ENCODE results near the gene ZBTB7C. TPM values are rescaled to one million over a fixed set of nuclear protein-coding genes. Genes with fewer than 3 reads are reported as not detected.

The ZBTB7C gene
- total and polyA plus RNA-seq, 10 of the 15 experiments (the other 5 are each of a cell fraction or from before 2014, with no cell fraction given), result under 0.01 to 0.08 (median 0.01) TPM; not detected in 7

- POLR2A ChIA-PET, result no interaction called here
- Histone ChIP-seq H3K79me2 (ENCODE audit: control insufficient read depth, insufficient read depth, low read length) (no peaks in the 10 kb centered on the region), H3K4me3 (no peak overlapping the region), H3K27me3 (replicated peaks in 1 of 2; ENCODE audit: control insufficient read depth in 2 of 2, insufficient read depth in 2 of 2, low read length in 1 of 2) (peaks cover 4 to 9% of the 10 kb centered on the region in 2 experiments), H3K4me1 (ENCODE audit: control insufficient read depth, insufficient read depth, low read length) (no peaks in the 10 kb centered on the region), H3K27ac (ENCODE audit: control insufficient read depth, insufficient read depth) (no peak overlapping the region), H3K9me3 (replicated peaks; ENCODE audit: control insufficient read depth, insufficient read depth, low read length) (no peaks in the 10 kb centered on the region; the same call in 2 of the 3 replicates), H4K20me1 (ENCODE audit: control insufficient read depth, insufficient read depth) (no peaks in the 10 kb centered on the region), H3K9ac (ENCODE audit: control insufficient read depth, insufficient read depth, low read length) (no peak overlapping the region), H3K36me3 (ENCODE audit: control insufficient read depth in 2 of 2, insufficient read depth in 2 of 2, low read length in 1 of 2) (no peaks in the 10 kb centered on the region), H2AFZ (ENCODE audit: control insufficient read depth, low read depth, low read length) (no peak overlapping the region), H3K4me2 (ENCODE audit: control insufficient read depth, insufficient read depth) (no peak overlapping the region)
- intact Hi-C loops (cut with micrococcal nuclease; ENCODE audit: unreplicated experiment) (no loop called here), in situ Hi-C loops (cut with MboI) (no loop called here)
- CTCF ChIA-PET, result no interaction called here
- DNase-seq (ENCODE audit: low read depth, low spot score), result no peak
- WGBS (ENCODE audit: insufficient coverage, insufficient replicate concordance, low lambda C conversion rate, missing lambda C conversion rate), result 62% methylated on average over 10 of the region's 10 CpGs
- SMC1A ChIA-PET (ENCODE audit: uncharacterized antibody, unreplicated experiment), result no interaction called here
- ATAC-seq, result no peak
- RAD21 ChIA-PET (ENCODE audit: unreplicated experiment), result no interaction called here
- no peak for FAIRE-seq
- TF ChIP-seq EED (IDR thresholded peaks at IDR 0.05; ENCODE audit: low read depth) (no peak), BRCA1 (IDR thresholded peaks at IDR 0.05; ENCODE audit: low read depth, low read length) (no peak), SIN3A (IDR thresholded peaks at IDR 0.05; ENCODE audit: low read depth, low read length) (no peak), ZNF24 (IDR thresholded peaks at IDR 0.05) (no peak), NKRF (conservative IDR thresholded peaks at IDR 0.05) (no peak), NFYA (IDR thresholded peaks at IDR 0.05; ENCODE audit: borderline replicate concordance, low read depth, low read length) (no peak), ZBTB40 (IDR thresholded peaks at IDR 0.05; ENCODE audit: borderline replicate concordance) (no peak), TCF7 (IDR thresholded peaks at IDR 0.05; ENCODE audit: borderline replicate concordance) (no peak), HDAC2 (IDR thresholded peaks at IDR 0.05) (no peak), ATF2 (IDR thresholded peaks at IDR 0.05; ENCODE audit: low read length) (no peak), USF2 (IDR thresholded peaks at IDR 0.05; ENCODE audit: borderline replicate concordance, low read depth, low read length) (no peak), KDM1A (IDR thresholded peaks at IDR 0.05; ENCODE audit: borderline replicate concordance) (no peak), IRF4 (IDR thresholded peaks at IDR 0.05; ENCODE audit: low read depth, low read length) (no peak)
- BruUV-seq (replicated peaks), result no TSS peak
These were observed 400.0 kb downstream of the ZBTB7C start for GRCh38 chr18:48009116-48009745.

All from GM12878 (cell line).